ENCODE data around the gene NELFE. TPM values are rescaled to one million over a fixed set of nuclear protein-coding genes. Genes with fewer than 3 reads are reported as not detected.
"Not testable (repeated sequence)": the region's sequence is repeated elsewhere in the genome, so short reads cannot be mapped to it uniquely, and the experiment has no call there.

NELFE gene
- total and polyA plus RNA-seq, 9 donors: 54.8 to 84.5 (median 65.8) TPM

- Histone ChIP-seq H3K27me3 (no peaks in the 10 kb centered on the region), H3K4me1 (ENCODE audit: insufficient read depth) (no peaks in the 10 kb centered on the region), H3K27ac (no peak overlapping the region), H3K9me3 (no peaks in the 10 kb centered on the region), H3K36me3 (no peaks in the 10 kb centered on the region), H3K4me3 (no peak overlapping the region)
- 72 to 81% (median 79%) methylated on average over 8 of the region's 8 CpGs for WGBS, 3 donors
- no peak for DNase-seq
- TF ChIP-seq POLR2A (IDR thresholded peaks at IDR 0.05) (no peak), CTCF (IDR thresholded peaks at IDR 0.05) (no peak), EP300 (IDR thresholded peaks at IDR 0.05) (no peak)
- intact Hi-C loops (cut with DNase I): no loop called here
Measured at GRCh38 chr6:31918069-31918720, 40.6 kb downstream of the NELFE start.

DNA sequence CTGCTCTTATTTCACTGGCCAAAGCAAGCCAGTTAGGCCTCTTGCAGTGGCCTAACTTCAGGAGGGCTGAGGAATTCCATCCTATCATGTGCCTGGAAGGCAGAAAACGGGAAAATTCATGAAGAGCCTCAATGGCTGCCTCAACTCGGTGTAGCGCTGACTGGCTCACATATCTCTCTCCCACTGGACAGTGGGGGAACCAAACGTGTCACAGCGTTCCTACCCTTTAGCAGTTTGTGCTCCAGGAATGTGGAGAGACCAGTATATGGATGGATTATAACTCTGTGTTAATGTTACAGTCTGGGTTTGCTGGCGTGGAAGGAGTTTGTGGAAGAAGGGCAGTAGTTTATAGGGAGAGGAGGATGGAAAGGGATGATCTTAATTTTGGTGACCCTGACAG lies 43.0 kb downstream of the NELFE start:
- DNase-seq: no peak
- no peak for TF ChIP-seq EP300 (IDR thresholded peaks at IDR 0.05)
- intact Hi-C loops (cut with DNase I): no loop called here
- Histone ChIP-seq H3K9me3 (no peaks in the 10 kb centered on the region), H3K27ac (no peak overlapping the region), H3K27me3 (no peaks in the 10 kb centered on the region), H3K36me3 (no peaks in the 10 kb centered on the region), H3K4me3 (no peak overlapping the region), H3K4me1 (ENCODE audit: insufficient read depth) (peaks cover 1% of the 10 kb centered on the region)
- WGBS, 3 donors: 81 to 83% (median 82%) methylated on average over 6 of the region's 6 CpGs

GRCh38 chr6:31915351-31915750 lies 43.4 kb downstream of the NELFE start:
- intact Hi-C loops (cut with DNase I): no loop called here
- TF ChIP-seq CTCF (IDR thresholded peaks at IDR 0.05): no peak

GRCh38 chr6:31911826-31912585 lies 46.8 kb downstream of the NELFE start:
- 66 to 69% (median 68%) methylated on average over 11 of the region's 11 CpGs for WGBS, 3 donors
- TF ChIP-seq EP300 (IDR thresholded peaks at IDR 0.05) (no peak), POLR2A (IDR thresholded peaks at IDR 0.05) (no peak)
- no peak for DNase-seq
- no peaks in the 10 kb centered on the region for H3K9me3 ChIP-seq
- no peak overlapping the region for H3K4me3 ChIP-seq
- H3K4me1 ChIP-seq (ENCODE audit: insufficient read depth): peaks cover 1% of the 10 kb centered on the region
- intact Hi-C loops (cut with DNase I): no loop called here
- no peak overlapping the region for H3K27ac ChIP-seq
- no peaks in the 10 kb centered on the region for H3K36me3 ChIP-seq
- H3K27me3 ChIP-seq: no peaks in the 10 kb centered on the region

More at GRCh38 chr6:31915351-31915750, 43.4 kb downstream of the NELFE start:
- Histone ChIP-seq H3K27me3 (no peaks in the 10 kb centered on the region), H3K36me3 (no peaks in the 10 kb centered on the region), H3K4me1 (ENCODE audit: insufficient read depth) (peaks cover 1% of the 10 kb centered on the region), H3K27ac (no peak overlapping the region), H3K4me3 (no peak overlapping the region), H3K9me3 (no peaks in the 10 kb centered on the region)
- no peak for DNase-seq

DNA sequence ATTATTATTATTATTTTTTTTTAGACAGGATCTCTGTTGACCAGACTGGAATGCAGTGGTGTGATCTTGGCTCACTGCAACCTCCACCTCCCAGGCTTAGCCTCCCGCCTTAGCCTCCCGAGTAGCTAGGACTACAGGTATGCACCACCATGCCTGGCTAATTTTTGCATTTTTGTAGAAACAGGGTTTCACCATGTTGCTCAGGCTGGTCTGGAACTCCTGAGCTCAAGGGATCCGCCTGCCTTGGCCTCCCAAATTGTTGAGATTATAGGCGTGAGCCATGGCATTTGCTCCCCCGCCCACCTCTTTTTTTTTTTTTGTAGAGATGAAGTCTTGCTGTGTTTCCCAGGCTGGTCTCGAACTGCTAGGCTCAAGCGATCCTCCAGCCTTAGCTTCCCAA lies 49.5 kb downstream of the NELFE start:
- intact Hi-C loops (cut with DNase I): loop anchor here in 3 of 4 donors (5.0 to 10.0 kb wide), 3 partner anchors 43 to 206 kb away; partner anchors contain the start of genes NELFE (in 2 of the 3) and SKIC2 (in 2 of the 3)
- 67% methylated on average over 7 of the region's 7 CpGs for WGBS, 3 donors
- not testable (repeated sequence) for H3K36me3 ChIP-seq; H3K9me3 ChIP-seq; H3K4me3 ChIP-seq; H3K27me3 ChIP-seq; DNase-seq; H3K4me1 ChIP-seq (ENCODE audit: insufficient read depth); H3K27ac ChIP-seq

GRCh38 chr6:31908791-31909190 lies 50.0 kb downstream of the NELFE start:
- no peaks in the 10 kb centered on the region for H3K27me3 ChIP-seq
- 41 to 51% (median 43%) methylated on average over 4 of the region's 4 CpGs for WGBS, 3 donors
- DNase-seq: no peak

DNA sequence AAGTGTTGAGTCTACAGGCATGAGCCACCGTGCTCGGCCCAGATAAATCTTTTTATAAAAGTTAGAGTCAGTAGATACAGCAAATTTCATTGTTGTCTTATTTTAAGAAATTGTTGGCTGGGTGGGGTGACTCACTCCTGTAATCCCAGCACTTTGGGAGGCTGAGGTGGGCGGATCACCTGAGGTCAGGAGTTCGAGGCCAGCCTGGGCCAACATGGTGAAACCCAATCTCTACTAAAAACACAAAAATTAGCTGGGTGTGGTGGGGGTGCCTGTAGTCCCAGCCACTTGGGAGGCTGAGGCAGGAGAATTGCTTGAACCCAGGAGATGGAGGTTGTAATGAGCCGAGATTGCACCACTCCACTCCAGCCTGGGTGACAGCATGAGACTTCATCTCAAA lies 50.5 kb downstream of the NELFE start:
- not testable (repeated sequence) for H3K4me1 ChIP-seq (ENCODE audit: insufficient read depth); H3K27me3 ChIP-seq; H3K4me3 ChIP-seq; H3K27ac ChIP-seq; H3K9me3 ChIP-seq; DNase-seq; H3K36me3 ChIP-seq
- intact Hi-C loops (cut with DNase I): loop anchor here in 3 of 4 donors (5.0 to 10.0 kb wide), 3 partner anchors 44 to 207 kb away; partner anchors contain the start of genes NELFE (in 2 of the 3) and SKIC2 (in 2 of the 3)
- 65 to 83% (median 72%) methylated on average over 5 of the region's 5 CpGs for WGBS, 3 donors

More at GRCh38 chr6:31908791-31909190, 50.0 kb downstream of the NELFE start:
- TF ChIP-seq CTCF (IDR thresholded peaks at IDR 0.05) (no peak), POLR2A (IDR thresholded peaks at IDR 0.05) (no peak), EP300 (IDR thresholded peaks at IDR 0.05) (no peak)
- H3K27ac ChIP-seq: no peak overlapping the region
- H3K36me3 ChIP-seq: no peaks in the 10 kb centered on the region
- intact Hi-C loops (cut with DNase I): loop anchor here in 3 of 4 donors (5.0 to 10.0 kb wide), 3 partner anchors 44 to 206 kb away; partner anchors contain the start of genes NELFE (in 2 of the 3) and SKIC2 (in 2 of the 3)
- peaks cover 3% of the 10 kb centered on the region for H3K4me1 ChIP-seq (ENCODE audit: insufficient read depth)
- H3K4me3 ChIP-seq: no peak overlapping the region
- H3K9me3 ChIP-seq: no peaks in the 10 kb centered on the region
